T-helper 2 cell treated with Interferon-gamma antibody and Interleukin-4, amounts not matched to agents 5 μg/mL and 100 μg/mL, for 36 hours (primary cell): ENCODE measurements around the gene CES1.
"Not testable (repeated sequence)": the region's sequence is repeated elsewhere in the genome, so short reads cannot be mapped to it uniquely, and the experiment has no call there.

ENCODE experiments used
- DNase-seq: peaks from one replicate; pipeline ENCODE4 v3.0.0; 2021; ENCODE audit warnings: low spot score
- H3K27ac Mint-ChIP-seq: one replicate; pipeline ENCODE4 v1.8.0; 2021; ENCODE audit warnings: mild to moderate bottlenecking, mixed read lengths
- H3K27me3 Mint-ChIP-seq: one replicate; pipeline ENCODE4 v1.8.0; 2021; ENCODE audit warnings: low read depth, mixed read lengths
- H3K36me3 Mint-ChIP-seq: one replicate; pipeline ENCODE4 v1.8.0; 2021; ENCODE audit warnings: low read depth, mixed read lengths
- H3K4me1 Mint-ChIP-seq: one replicate; pipeline ENCODE4 v1.8.0; 2021; ENCODE audit warnings: low read depth, mixed read lengths
- H3K4me3 Mint-ChIP-seq: one replicate; pipeline ENCODE4 v1.8.0; 2022; ENCODE audit warnings: mild to moderate bottlenecking, moderate library complexity, mixed read lengths
- H3K9me3 Mint-ChIP-seq: one replicate; pipeline ENCODE4 v1.8.0; 2021; ENCODE audit warnings: mixed read lengths

The CES1 gene

DNA sequence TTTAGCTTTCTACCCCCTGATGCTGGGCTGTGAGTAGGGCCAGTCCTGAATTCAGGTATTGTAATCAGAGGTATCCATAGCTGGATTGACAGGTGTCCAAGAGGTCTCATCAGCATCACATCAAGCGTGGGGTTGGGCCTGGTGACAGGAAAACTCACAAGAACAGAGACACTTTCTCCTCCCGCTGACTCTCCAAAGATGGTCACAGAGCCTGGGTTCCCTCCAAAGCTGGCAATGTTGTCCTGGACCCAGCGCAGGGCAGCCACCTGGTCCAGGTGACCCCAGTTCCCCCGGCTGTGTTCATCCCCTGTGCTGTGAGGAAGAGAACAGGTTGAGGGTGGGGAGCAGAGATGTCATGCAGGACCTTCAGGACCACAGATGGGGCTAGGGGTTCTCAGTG is 11.7 kb downstream of the CES1 start:
- H3K27me3 Mint-ChIP-seq = no peaks in the 10 kb centered on the region
- no peak overlapping the region for H3K27ac Mint-ChIP-seq
- no peak for DNase-seq
- H3K4me1 Mint-ChIP-seq = no peaks in the 10 kb centered on the region
- H3K36me3 Mint-ChIP-seq = no peaks in the 10 kb centered on the region
- no peak overlapping the region for H3K4me3 Mint-ChIP-seq
- H3K9me3 Mint-ChIP-seq = no peaks in the 10 kb centered on the region

DNA sequence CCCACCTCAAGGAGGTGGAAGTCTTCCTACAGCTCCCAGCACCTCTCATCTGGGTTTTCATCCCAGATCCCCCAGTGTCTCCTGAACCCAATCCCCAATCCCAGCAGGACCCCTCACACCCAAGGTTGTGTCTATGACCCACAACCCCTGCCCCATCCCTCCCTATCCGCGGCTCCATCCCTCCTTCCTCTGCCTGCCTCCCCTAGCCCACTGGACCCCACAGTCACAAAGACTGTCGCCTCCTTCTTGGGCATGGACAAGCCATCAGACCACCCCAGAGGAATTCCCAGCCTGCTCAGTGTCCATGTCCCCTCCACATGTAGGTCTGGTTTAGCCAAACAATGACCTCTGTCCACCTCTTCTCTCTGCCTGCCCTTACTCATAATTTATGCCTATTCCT is 12.3 kb downstream of the CES1 start:
- Mint-ChIP-seq H3K9me3 (no peaks in the 10 kb centered on the region), H3K4me3 (no peak overlapping the region), H3K27ac (no peak overlapping the region), H3K27me3 (peaks cover 2% of the 10 kb centered on the region), H3K36me3 (no peaks in the 10 kb centered on the region), H3K4me1 (no peaks in the 10 kb centered on the region)
- no peak for DNase-seq

DNA sequence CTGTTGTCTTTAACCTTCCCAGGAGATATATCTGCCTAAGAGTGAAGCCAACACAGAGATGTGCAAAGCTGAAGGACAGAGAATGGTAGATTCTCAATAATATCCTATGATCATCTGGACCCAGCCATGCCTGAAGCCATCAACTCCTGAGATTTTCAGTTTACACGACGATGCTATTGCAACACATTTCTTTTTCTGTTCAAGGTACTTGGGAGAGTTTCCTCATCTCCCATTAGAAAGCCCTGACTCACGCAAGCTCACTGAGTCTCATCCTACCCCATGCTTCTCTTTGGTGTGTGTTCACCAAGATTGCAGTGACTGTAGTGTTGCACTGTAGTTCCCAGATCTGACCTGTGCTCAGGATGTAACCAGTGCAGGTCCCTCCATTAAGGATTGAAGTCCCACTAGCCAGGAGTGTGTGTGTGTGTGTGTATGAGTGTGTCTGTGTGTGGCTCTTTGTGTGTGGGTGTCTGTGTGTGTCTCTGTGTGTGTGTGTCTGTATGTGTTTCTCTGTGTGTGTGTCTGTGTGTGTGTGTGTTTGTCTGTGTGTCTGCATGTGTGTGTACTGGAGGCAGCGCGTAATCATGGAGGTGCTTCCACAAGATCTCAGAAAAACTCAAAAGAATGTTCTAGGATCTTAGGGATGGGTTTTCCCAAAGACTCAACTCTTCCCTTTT is 15.5 kb downstream of the CES1 start:
- DNase-seq = no peak
- H3K4me3 Mint-ChIP-seq = no peak overlapping the region
- H3K9me3 Mint-ChIP-seq = no peaks in the 10 kb centered on the region
- no peaks in the 10 kb centered on the region for H3K36me3 Mint-ChIP-seq
- H3K4me1 Mint-ChIP-seq = no peaks in the 10 kb centered on the region
- H3K27ac Mint-ChIP-seq = no peak overlapping the region
- H3K27me3 Mint-ChIP-seq = peaks cover 5% of the 10 kb centered on the region

DNA sequence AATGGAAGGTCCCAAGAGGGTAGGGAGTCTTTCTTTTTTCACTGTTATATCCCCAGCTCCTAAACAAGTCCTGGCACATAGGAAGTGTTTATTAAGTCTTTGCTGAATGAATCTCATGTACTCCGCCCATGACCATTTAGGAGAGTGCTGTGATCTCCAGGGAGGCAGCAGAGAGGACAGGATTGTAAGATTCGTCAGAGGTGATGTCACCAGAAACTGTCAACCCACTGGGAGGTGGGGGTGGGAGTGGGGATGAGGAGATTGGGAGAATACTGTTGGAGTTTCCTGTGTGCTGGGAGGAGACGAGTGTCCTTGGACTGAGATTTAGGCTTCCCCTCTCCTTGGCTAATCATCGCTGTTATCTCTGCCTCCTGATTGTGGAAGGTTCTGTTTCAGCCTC is 16.7 kb downstream of the CES1 start:
- DNase-seq, H3K9me3 Mint-ChIP-seq, H3K36me3 Mint-ChIP-seq, H3K27ac Mint-ChIP-seq, H3K4me3 Mint-ChIP-seq, H3K27me3 Mint-ChIP-seq, H3K4me1 Mint-ChIP-seq: not testable (repeated sequence)

DNA sequence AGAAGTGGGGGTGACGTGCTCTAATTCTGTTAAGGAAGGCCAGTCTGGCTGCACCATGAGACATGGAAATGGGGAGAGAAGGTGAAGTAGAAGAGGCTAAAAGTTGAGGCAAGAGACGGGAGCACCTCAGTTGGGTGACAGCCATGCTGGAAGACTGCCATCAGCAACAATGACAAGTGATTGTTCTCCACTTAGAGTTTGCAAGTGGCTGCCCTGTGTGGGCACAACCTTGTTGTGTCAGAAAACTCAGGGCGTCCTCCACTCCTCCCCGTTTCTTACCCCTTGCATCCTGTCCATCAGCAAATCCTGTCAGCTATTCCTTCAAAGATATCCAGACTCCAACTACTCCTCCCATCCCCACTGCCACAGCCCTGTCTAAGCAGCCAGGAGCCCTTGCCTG is 17.6 kb downstream of the CES1 start:
- Mint-ChIP-seq H3K27me3 (peaks cover 8% of the 10 kb centered on the region), H3K27ac (no peak overlapping the region), H3K4me1 (no peaks in the 10 kb centered on the region), H3K36me3 (no peaks in the 10 kb centered on the region), H3K9me3 (no peaks in the 10 kb centered on the region), H3K4me3 (no peak overlapping the region)
- DNase-seq = no peak

DNA sequence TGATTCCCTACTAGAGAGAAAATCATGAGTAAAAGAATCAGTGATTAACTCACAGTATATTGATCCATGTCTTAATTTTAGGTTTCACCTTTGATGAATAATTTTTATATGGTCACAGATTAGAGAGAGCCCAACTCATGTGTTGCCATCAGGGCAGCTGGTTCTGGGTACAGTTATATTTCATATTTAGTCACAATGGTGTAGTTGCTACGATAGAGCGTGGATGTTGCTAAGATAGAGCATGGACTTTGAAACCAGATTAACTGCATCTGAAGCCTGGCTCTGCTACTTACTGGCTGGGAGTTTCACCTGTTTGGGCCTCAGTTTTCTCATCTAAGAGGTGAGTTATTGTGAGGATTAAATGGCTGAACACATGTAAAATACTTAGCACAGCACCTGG is 18.7 kb downstream of the CES1 start:
- not testable (repeated sequence) for H3K4me3 Mint-ChIP-seq, H3K27me3 Mint-ChIP-seq, H3K4me1 Mint-ChIP-seq, H3K27ac Mint-ChIP-seq, H3K9me3 Mint-ChIP-seq, H3K36me3 Mint-ChIP-seq, DNase-seq

- not testable (repeated sequence) for H3K36me3 Mint-ChIP-seq, H3K4me3 Mint-ChIP-seq, H3K27me3 Mint-ChIP-seq, H3K4me1 Mint-ChIP-seq, H3K9me3 Mint-ChIP-seq, H3K27ac Mint-ChIP-seq, DNase-seq
Measured at GRCh38 chr16:55813730-55814129, 19.2 kb downstream of the CES1 start.

GRCh38 chr16:55812951-55813350 is 19.9 kb downstream of the CES1 start:
- Mint-ChIP-seq H3K4me3 (no peak overlapping the region), H3K27me3 (peaks cover 8% of the 10 kb centered on the region), H3K4me1 (no peaks in the 10 kb centered on the region), H3K9me3 (no peaks in the 10 kb centered on the region), H3K27ac (no peak overlapping the region), H3K36me3 (no peaks in the 10 kb centered on the region)
- DNase-seq = no peak

GRCh38 chr16:55811811-55812210 is 21.1 kb downstream of the CES1 start:
- H3K4me1 Mint-ChIP-seq = no peaks in the 10 kb centered on the region
- H3K4me3 Mint-ChIP-seq = no peak overlapping the region
- H3K27me3 Mint-ChIP-seq = peaks cover 8% of the 10 kb centered on the region
- no peak overlapping the region for H3K27ac Mint-ChIP-seq
- DNase-seq = no peak
- no peaks in the 10 kb centered on the region for H3K36me3 Mint-ChIP-seq
- no peaks in the 10 kb centered on the region for H3K9me3 Mint-ChIP-seq

- Mint-ChIP-seq H3K9me3 (no peaks in the 10 kb centered on the region), H3K36me3 (no peaks in the 10 kb centered on the region), H3K4me3 (no peak overlapping the region), H3K27me3 (peaks cover 6% of the 10 kb centered on the region), H3K4me1 (no peaks in the 10 kb centered on the region), H3K27ac (no peak overlapping the region)
- DNase-seq = no peak
Measured at GRCh38 chr16:55810451-55810961, 22.4 kb downstream of the CES1 start.

DNA sequence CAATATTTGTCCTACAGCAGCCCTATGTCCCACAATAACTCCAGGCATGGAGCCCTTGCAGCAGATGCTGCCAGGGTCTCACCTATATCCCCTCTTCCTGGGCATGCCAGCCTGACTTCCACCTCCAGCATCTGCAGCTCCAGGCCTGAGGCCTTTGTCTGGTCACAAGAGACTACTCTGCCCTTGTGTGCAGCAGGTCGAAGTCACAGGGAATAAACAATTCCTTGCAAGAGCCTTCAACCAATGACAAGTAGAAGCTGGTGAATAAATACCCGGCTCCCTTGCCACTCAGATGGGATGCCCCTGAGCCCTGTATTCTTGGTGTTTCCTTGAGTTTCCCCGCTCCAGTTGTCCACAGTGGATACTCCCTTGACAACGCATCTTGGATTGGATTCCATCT is 23.0 kb downstream of the CES1 start:
- Mint-ChIP-seq H3K4me1 (no peaks in the 10 kb centered on the region), H3K27me3 (peaks cover 6% of the 10 kb centered on the region), H3K27ac (no peak overlapping the region)

GRCh38 chr16:55809386-55809785 is 23.5 kb downstream of the CES1 start:
- peaks cover 6% of the 10 kb centered on the region for H3K27me3 Mint-ChIP-seq
- no peak overlapping the region for H3K27ac Mint-ChIP-seq
- H3K36me3 Mint-ChIP-seq = no peaks in the 10 kb centered on the region
- H3K4me1 Mint-ChIP-seq = no peaks in the 10 kb centered on the region
- no peaks in the 10 kb centered on the region for H3K9me3 Mint-ChIP-seq
- no peak overlapping the region for H3K4me3 Mint-ChIP-seq
- no peak for DNase-seq

More for the DNA sequence above, 23.0 kb downstream of the CES1 start:
- no peaks in the 10 kb centered on the region for H3K9me3 Mint-ChIP-seq
- no peak for DNase-seq
- no peaks in the 10 kb centered on the region for H3K36me3 Mint-ChIP-seq
- H3K4me3 Mint-ChIP-seq = no peak overlapping the region

- H3K4me3 Mint-ChIP-seq, H3K36me3 Mint-ChIP-seq, H3K27ac Mint-ChIP-seq, DNase-seq, H3K27me3 Mint-ChIP-seq, H3K4me1 Mint-ChIP-seq, H3K9me3 Mint-ChIP-seq: not testable (repeated sequence)
Measured at GRCh38 chr16:55808286-55808685, 24.6 kb downstream of the CES1 start.

DNA sequence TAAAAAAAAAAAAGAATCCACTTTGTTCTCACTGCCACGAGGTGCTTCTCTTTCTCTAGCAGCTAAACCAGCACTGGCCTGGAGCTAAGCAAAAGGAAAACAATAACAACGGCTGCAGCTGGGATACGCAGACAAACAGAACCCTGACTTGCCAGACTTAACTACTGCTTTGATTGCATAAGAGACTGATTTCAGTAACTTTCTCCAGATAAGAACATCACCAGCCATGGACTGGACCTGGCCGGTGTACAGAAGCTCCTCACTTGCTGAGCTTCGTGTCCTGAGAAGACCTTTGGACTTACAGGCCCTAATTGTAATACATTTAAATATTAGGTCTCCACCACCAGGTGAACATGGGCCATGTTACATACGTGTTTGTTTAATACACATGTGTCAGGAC is 27.8 kb downstream of the CES1 start:
- H3K27me3 Mint-ChIP-seq = not testable (repeated sequence)

GRCh38 chr16:55803681-55804080 is 29.2 kb downstream of the CES1 start:
- not testable (repeated sequence) for H3K27me3 Mint-ChIP-seq, H3K27ac Mint-ChIP-seq, H3K9me3 Mint-ChIP-seq, H3K4me3 Mint-ChIP-seq, DNase-seq, H3K36me3 Mint-ChIP-seq, H3K4me1 Mint-ChIP-seq

More for the DNA sequence above, 27.8 kb downstream of the CES1 start:
- H3K36me3 Mint-ChIP-seq, H3K9me3 Mint-ChIP-seq, H3K4me3 Mint-ChIP-seq, H3K4me1 Mint-ChIP-seq, H3K27ac Mint-ChIP-seq, DNase-seq: not testable (repeated sequence)
